ENCODE measurements around the gene MYRIP.
"Not testable (repeated sequence)": the region's sequence is repeated elsewhere in the genome, so short reads cannot be mapped to it uniquely, and the experiment has no call there.

The MYRIP gene

DNA sequence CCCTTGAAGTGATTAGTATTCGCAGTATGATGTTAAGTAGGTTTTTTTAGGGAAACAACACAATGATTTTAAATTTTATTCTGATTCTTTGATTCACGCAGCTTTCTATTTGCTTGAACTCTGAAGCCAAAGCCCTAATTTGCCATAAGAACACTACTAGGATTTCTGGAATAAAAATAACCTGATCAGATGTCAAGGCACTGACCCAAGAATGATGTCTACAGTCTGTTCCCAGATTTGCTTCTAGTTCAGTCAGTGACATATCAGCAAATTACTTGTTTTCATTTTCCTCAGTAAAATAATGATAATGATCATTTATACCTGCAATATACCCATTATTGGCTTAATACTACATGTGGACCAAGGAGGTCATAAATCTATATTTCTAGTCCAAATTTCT, 320.6 kb downstream of the MYRIP start:
- no peak overlapping the region for H2AK5ac ChIP-seq (ENCODE audit: low read length, severe bottlenecking)
- H3K23ac ChIP-seq (ENCODE audit: low read length in 2 of 2): no peak overlapping the region
- H2BK15ac ChIP-seq (ENCODE audit: low read depth, poor library complexity, severe bottlenecking): no peak overlapping the region
- no peak overlapping the region for H4K8ac ChIP-seq (ENCODE audit: low read length)
- H3K27me3 ChIP-seq (ENCODE audit: control insufficient read depth in 1 of 2, insufficient read depth in 1 of 2, low read length in 2 of 2): no peaks in the 10 kb centered on the region
- no peak overlapping the region for H3K18ac ChIP-seq (ENCODE audit: low read depth in 1 of 2, low read length in 2 of 2)
- no peak overlapping the region for H3K14ac ChIP-seq (ENCODE audit: low read length in 2 of 2)
- H3K9ac ChIP-seq (ENCODE audit: low read length): no peak overlapping the region
- no peak overlapping the region for H3K4ac ChIP-seq (ENCODE audit: low read depth in 1 of 2, low read length in 2 of 2)
- H3K79me1 ChIP-seq (replicated peaks; ENCODE audit: low read length, poor library complexity, severe bottlenecking): no peaks in the 10 kb centered on the region
- no peak overlapping the region for H3K4me3 ChIP-seq (ENCODE audit: insufficient read depth in 1 of 2, low read depth in 1 of 2, low read length in 2 of 2)
- no peak overlapping the region for H4K91ac ChIP-seq (ENCODE audit: low read length)
- H3K4me1 ChIP-seq (ENCODE audit: control insufficient read depth, insufficient read depth, low read depth, low read length): peaks cover 2% of the 10 kb centered on the region
- no peak overlapping the region for H2BK120ac ChIP-seq (ENCODE audit: low read depth, low read length)
- no peak overlapping the region for H2BK12ac ChIP-seq (ENCODE audit: low read length in 2 of 2)
- H2AFZ ChIP-seq (ENCODE audit: low read depth, low read length): no peak overlapping the region
- H3K27ac ChIP-seq (ENCODE audit: low read length, poor library complexity, severe bottlenecking): no peak overlapping the region
- no peak overlapping the region for H3K4me2 ChIP-seq (ENCODE audit: low read length, poor library complexity, severe bottlenecking)
- H3K36me3 ChIP-seq (ENCODE audit: control insufficient read depth in 1 of 2, insufficient read depth in 2 of 2, low read depth in 1 of 2, low read length in 2 of 2): no peaks in the 10 kb centered on the region
- H2BK5ac ChIP-seq (ENCODE audit: low read depth, low read length, poor library complexity, severe bottlenecking): no peak overlapping the region
- DNase-seq: no peak
- no peaks in the 10 kb centered on the region for H3K9me3 ChIP-seq (ENCODE audit: control insufficient read depth, low read length)
- 81% methylated on average over 1 of the region's 2 CpGs for WGBS

DNA sequence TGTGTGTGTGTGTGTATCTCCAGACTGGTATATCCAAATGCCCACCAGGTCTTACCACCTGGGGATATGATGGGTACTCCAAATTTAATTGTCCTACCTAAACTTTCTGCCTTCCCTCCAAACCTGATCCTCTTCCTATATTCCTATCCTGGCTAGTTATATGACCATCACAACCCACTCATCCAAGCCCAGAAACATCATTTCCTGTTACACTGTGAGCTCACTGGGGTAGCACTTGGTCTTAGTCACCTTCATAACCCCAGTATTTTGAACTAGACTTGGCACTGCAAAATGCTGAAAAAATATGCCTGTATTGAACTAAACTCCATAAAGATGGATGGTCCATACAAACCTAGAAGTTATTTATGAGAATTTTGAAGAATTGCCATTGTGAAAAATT, 321.3 kb downstream of the MYRIP start:
- Histone ChIP-seq H3K4ac (ENCODE audit: low read depth in 1 of 2, low read length in 2 of 2) (no peak overlapping the region), H3K23ac (ENCODE audit: low read length in 2 of 2) (no peak overlapping the region), H4K8ac (ENCODE audit: low read length) (no peak overlapping the region), H2BK15ac (ENCODE audit: low read depth, poor library complexity, severe bottlenecking) (no peak overlapping the region), H2AFZ (ENCODE audit: low read depth, low read length) (no peak overlapping the region), H3K27me3 (ENCODE audit: control insufficient read depth in 1 of 2, insufficient read depth in 1 of 2, low read length in 2 of 2) (no peaks in the 10 kb centered on the region), H3K9me3 (ENCODE audit: control insufficient read depth, low read length) (no peaks in the 10 kb centered on the region), H2AK5ac (ENCODE audit: low read length, severe bottlenecking) (peak overlapping the region; percentile 34), H2BK5ac (ENCODE audit: low read depth, low read length, poor library complexity, severe bottlenecking) (no peak overlapping the region), H3K79me1 (replicated peaks; ENCODE audit: low read length, poor library complexity, severe bottlenecking) (no peaks in the 10 kb centered on the region), H3K36me3 (ENCODE audit: control insufficient read depth in 1 of 2, insufficient read depth in 2 of 2, low read depth in 1 of 2, low read length in 2 of 2) (no peaks in the 10 kb centered on the region), H3K9ac (ENCODE audit: low read length) (no peak overlapping the region), H3K27ac (ENCODE audit: low read length, poor library complexity, severe bottlenecking) (no peak overlapping the region), H3K14ac (ENCODE audit: low read length in 2 of 2) (no peak overlapping the region), H3K18ac (ENCODE audit: low read depth in 1 of 2, low read length in 2 of 2) (no peak overlapping the region), H2BK12ac (ENCODE audit: low read length in 2 of 2) (no peak overlapping the region), H3K4me2 (ENCODE audit: low read length, poor library complexity, severe bottlenecking) (no peak overlapping the region), H3K4me3 (ENCODE audit: insufficient read depth in 1 of 2, low read depth in 1 of 2, low read length in 2 of 2) (no peak overlapping the region), H4K91ac (ENCODE audit: low read length) (no peak overlapping the region), H3K4me1 (ENCODE audit: control insufficient read depth, insufficient read depth, low read depth, low read length) (peaks cover 2% of the 10 kb centered on the region), H2BK120ac (ENCODE audit: low read depth, low read length) (no peak overlapping the region)
- no peak for DNase-seq

- not testable (repeated sequence) for H4K8ac ChIP-seq (ENCODE audit: low read length); H3K4me2 ChIP-seq (ENCODE audit: low read length, poor library complexity, severe bottlenecking); H3K27ac ChIP-seq (ENCODE audit: low read length, poor library complexity, severe bottlenecking); H2BK15ac ChIP-seq (ENCODE audit: low read depth, poor library complexity, severe bottlenecking); DNase-seq; H3K27me3 ChIP-seq (ENCODE audit: control insufficient read depth in 1 of 2, insufficient read depth in 1 of 2, low read length in 2 of 2); H3K9me3 ChIP-seq (ENCODE audit: control insufficient read depth, low read length); H3K36me3 ChIP-seq (ENCODE audit: control insufficient read depth in 1 of 2, insufficient read depth in 2 of 2, low read depth in 1 of 2, low read length in 2 of 2); H3K4me3 ChIP-seq (ENCODE audit: insufficient read depth in 1 of 2, low read depth in 1 of 2, low read length in 2 of 2); H2BK5ac ChIP-seq (ENCODE audit: low read depth, low read length, poor library complexity, severe bottlenecking); H3K4me1 ChIP-seq (ENCODE audit: control insufficient read depth, insufficient read depth, low read depth, low read length); H3K9ac ChIP-seq (ENCODE audit: low read length); H3K79me1 ChIP-seq (replicated peaks; ENCODE audit: low read length, poor library complexity, severe bottlenecking); H2AFZ ChIP-seq (ENCODE audit: low read depth, low read length); H2AK5ac ChIP-seq (ENCODE audit: low read length, severe bottlenecking); H3K23ac ChIP-seq (ENCODE audit: low read length in 2 of 2); H4K91ac ChIP-seq (ENCODE audit: low read length); H2BK12ac ChIP-seq (ENCODE audit: low read length in 2 of 2); H2BK120ac ChIP-seq (ENCODE audit: low read depth, low read length); H3K18ac ChIP-seq (ENCODE audit: low read depth in 1 of 2, low read length in 2 of 2); H3K14ac ChIP-seq (ENCODE audit: low read length in 2 of 2); H3K4ac ChIP-seq (ENCODE audit: low read depth in 1 of 2, low read length in 2 of 2)
- 93% methylated on average over 20 of the region's 22 CpGs for WGBS
These were observed 324.6 kb downstream of the MYRIP start for GRCh38 chr3:40133886-40134575.

- 73% methylated on average over 4 of the region's 5 CpGs for WGBS
- DNase-seq: no peak
- no peak overlapping the region for H4K8ac ChIP-seq (ENCODE audit: low read length)
- H2BK12ac ChIP-seq (ENCODE audit: low read length in 2 of 2): no peak overlapping the region
- no peak overlapping the region for H2BK15ac ChIP-seq (ENCODE audit: low read depth, poor library complexity, severe bottlenecking)
- no peak overlapping the region for H2AK5ac ChIP-seq (ENCODE audit: low read length, severe bottlenecking)
- no peaks in the 10 kb centered on the region for H3K36me3 ChIP-seq (ENCODE audit: control insufficient read depth in 1 of 2, insufficient read depth in 2 of 2, low read depth in 1 of 2, low read length in 2 of 2)
- H3K4me1 ChIP-seq (ENCODE audit: control insufficient read depth, insufficient read depth, low read depth, low read length): no peaks in the 10 kb centered on the region
- H2BK5ac ChIP-seq (ENCODE audit: low read depth, low read length, poor library complexity, severe bottlenecking): no peak overlapping the region
- H3K4ac ChIP-seq (ENCODE audit: low read depth in 1 of 2, low read length in 2 of 2): no peak overlapping the region
- no peak overlapping the region for H3K14ac ChIP-seq (ENCODE audit: low read length in 2 of 2)
- H3K9ac ChIP-seq (ENCODE audit: low read length): no peak overlapping the region
- H3K79me1 ChIP-seq (replicated peaks; ENCODE audit: low read length, poor library complexity, severe bottlenecking): no peaks in the 10 kb centered on the region
- no peak overlapping the region for H4K91ac ChIP-seq (ENCODE audit: low read length)
- H3K27ac ChIP-seq (ENCODE audit: low read length, poor library complexity, severe bottlenecking): no peak overlapping the region
- H3K27me3 ChIP-seq (ENCODE audit: control insufficient read depth in 1 of 2, insufficient read depth in 1 of 2, low read length in 2 of 2): no peaks in the 10 kb centered on the region
- H3K4me2 ChIP-seq (ENCODE audit: low read length, poor library complexity, severe bottlenecking): no peak overlapping the region
- H2AFZ ChIP-seq (ENCODE audit: low read depth, low read length): no peak overlapping the region
- H3K18ac ChIP-seq (ENCODE audit: low read depth in 1 of 2, low read length in 2 of 2): no peak overlapping the region
- H3K23ac ChIP-seq (ENCODE audit: low read length in 2 of 2): no peak overlapping the region
- H3K4me3 ChIP-seq (ENCODE audit: insufficient read depth in 1 of 2, low read depth in 1 of 2, low read length in 2 of 2): no peak overlapping the region
- H3K9me3 ChIP-seq (ENCODE audit: control insufficient read depth, low read length): no peaks in the 10 kb centered on the region
- no peak overlapping the region for H2BK120ac ChIP-seq (ENCODE audit: low read depth, low read length)
These were observed 328.3 kb downstream of the MYRIP start for GRCh38 chr3:40137591-40138295.
